K562 (cell line): ENCODE results near the gene HVCN1.

Experiments used
- ATF3 ChIP-seq, 2 experiments: fragments of 450-650 bp in 1 of 2; sonication (generic) in 1 of 2; formaldehyde crosslinking in 1 of 2; IDR thresholded peaks in 1 of 2; conservative IDR thresholded peaks in 1 of 2; 2 replicates each; pipeline versions ENCODE4 v1.6.1 to v1.8.1; 2016 to 2023; ENCODE audit warnings: mild to moderate bottlenecking in 2 of 2, moderate library complexity in 2 of 2, inconsistent platforms in 1 of 2, missing genetic modification reagents in 1 of 2
- CHD4 ChIP-seq: fragments of 200-600 bp; sonication (generic); IDR thresholded peaks from 3 replicates; pipeline ENCODE4 v1.6.1; 2012; ENCODE audit warnings: low read depth, mild to moderate bottlenecking, mixed read lengths, low read length, inconsistent platforms; ENCODE audit not compliant: insufficient read depth, insufficient replicate concordance, poor library complexity, severe bottlenecking
- ERF ChIP-seq: fragments of 450-650 bp; formaldehyde crosslinking; IDR thresholded peaks from 2 replicates; pipeline ENCODE4 v1.4.0; 2020; ENCODE audit warnings: mild to moderate bottlenecking, mixed read lengths
- HNRNPK ChIP-seq: fragments of 200-400 bp; formaldehyde crosslinking; IDR thresholded peaks from one replicate; pipeline ENCODE4 v1.6.1; 2018; ENCODE audit warnings: mild to moderate bottlenecking, low read depth, low read length; ENCODE audit not compliant: poor library complexity, severe bottlenecking
- POLR2A ChIP-seq: fragments of 450-650 bp; conservative IDR thresholded peaks from 2 replicates; pipeline ENCODE4 v1.6.1; 2016
- SIN3B ChIP-seq: fragments of 450-650 bp; IDR thresholded peaks from 2 replicates; pipeline ENCODE4 v1.6.1; 2017; ENCODE audit warnings: low read depth, mild to moderate bottlenecking, moderate library complexity
- TAF1 ChIP-seq: IDR thresholded peaks from 2 replicates; pipeline ENCODE4 v1.6.1; 2011; ENCODE audit warnings: mild to moderate bottlenecking, low read length, moderate library complexity; ENCODE audit not compliant: insufficient read depth, control insufficient read depth, severe bottlenecking; ENCODE audit errors: extremely low read depth
- ZNF639 ChIP-seq, 2 experiments: fragments of 200-800 bp in 1 of 2; sonication (Bioruptor generic) in 1 of 2; sonication (generic) in 1 of 2; formaldehyde crosslinking in 1 of 2; IDR thresholded peaks in 1 of 2; conservative IDR thresholded peaks in 1 of 2; 2 replicates each; pipeline versions ENCODE4 v1.5.0 to v1.6.1; 2016 to 2020; ENCODE audit warnings: missing compliant biosample characterization in 1 of 2, missing genetic modification characterization in 1 of 2, missing genetic modification reagents in 1 of 2
- TF ChIP-seq, protein P1 (sequence below), 3 experiments: IDR thresholded peaks in 2 of 3; conservative IDR thresholded peaks in 1 of 3; 2 replicates each; pipeline ENCODE4 v1.5.1; 2011 to 2012; ENCODE audit warnings: low read length in 3 of 3, mild to moderate bottlenecking in 3 of 3, control low read depth in 2 of 3, improper control_type of control experiment in 1 of 3, inconsistent platforms in 1 of 3, low read depth in 1 of 3, mixed read lengths in 1 of 3, moderate library complexity in 1 of 3; ENCODE audit not compliant: insufficient read depth in 2 of 3
- TF ChIP-seq, protein P2 (sequence below): fragments of 250-450 bp; sonication (Bioruptor Pico); IDR thresholded peaks from 2 replicates; pipeline ENCODE4 v1.4.0; 2020
- TF ChIP-seq, protein P3 (sequence below): fragments of 250-450 bp; sonication (Bioruptor Pico); IDR thresholded peaks from 2 replicates; pipeline ENCODE4 v1.8.0; 2021; ENCODE audit warnings: moderate library complexity, mild to moderate bottlenecking, inconsistent platforms

GRCh38 chr12:110637869-110638441 is 51.0 kb downstream of the HVCN1 start:
- TF ChIP-seq, protein P1, sequence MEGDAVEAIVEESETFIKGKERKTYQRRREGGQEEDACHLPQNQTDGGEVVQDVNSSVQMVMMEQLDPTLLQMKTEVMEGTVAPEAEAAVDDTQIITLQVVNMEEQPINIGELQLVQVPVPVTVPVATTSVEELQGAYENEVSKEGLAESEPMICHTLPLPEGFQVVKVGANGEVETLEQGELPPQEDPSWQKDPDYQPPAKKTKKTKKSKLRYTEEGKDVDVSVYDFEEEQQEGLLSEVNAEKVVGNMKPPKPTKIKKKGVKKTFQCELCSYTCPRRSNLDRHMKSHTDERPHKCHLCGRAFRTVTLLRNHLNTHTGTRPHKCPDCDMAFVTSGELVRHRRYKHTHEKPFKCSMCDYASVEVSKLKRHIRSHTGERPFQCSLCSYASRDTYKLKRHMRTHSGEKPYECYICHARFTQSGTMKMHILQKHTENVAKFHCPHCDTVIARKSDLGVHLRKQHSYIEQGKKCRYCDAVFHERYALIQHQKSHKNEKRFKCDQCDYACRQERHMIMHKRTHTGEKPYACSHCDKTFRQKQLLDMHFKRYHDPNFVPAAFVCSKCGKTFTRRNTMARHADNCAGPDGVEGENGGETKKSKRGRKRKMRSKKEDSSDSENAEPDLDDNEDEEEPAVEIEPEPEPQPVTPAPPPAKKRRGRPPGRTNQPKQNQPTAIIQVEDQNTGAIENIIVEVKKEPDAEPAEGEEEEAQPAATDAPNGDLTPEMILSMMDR (IDR thresholded peaks at IDR 0.05 in 2 of 3, conservative IDR thresholded peaks at IDR 0.05 in 1 of 3; ENCODE audit: insufficient read depth in 2 of 3, low read depth in 1 of 3, low read length in 3 of 3) = no peak
- TF ChIP-seq, protein P2, sequence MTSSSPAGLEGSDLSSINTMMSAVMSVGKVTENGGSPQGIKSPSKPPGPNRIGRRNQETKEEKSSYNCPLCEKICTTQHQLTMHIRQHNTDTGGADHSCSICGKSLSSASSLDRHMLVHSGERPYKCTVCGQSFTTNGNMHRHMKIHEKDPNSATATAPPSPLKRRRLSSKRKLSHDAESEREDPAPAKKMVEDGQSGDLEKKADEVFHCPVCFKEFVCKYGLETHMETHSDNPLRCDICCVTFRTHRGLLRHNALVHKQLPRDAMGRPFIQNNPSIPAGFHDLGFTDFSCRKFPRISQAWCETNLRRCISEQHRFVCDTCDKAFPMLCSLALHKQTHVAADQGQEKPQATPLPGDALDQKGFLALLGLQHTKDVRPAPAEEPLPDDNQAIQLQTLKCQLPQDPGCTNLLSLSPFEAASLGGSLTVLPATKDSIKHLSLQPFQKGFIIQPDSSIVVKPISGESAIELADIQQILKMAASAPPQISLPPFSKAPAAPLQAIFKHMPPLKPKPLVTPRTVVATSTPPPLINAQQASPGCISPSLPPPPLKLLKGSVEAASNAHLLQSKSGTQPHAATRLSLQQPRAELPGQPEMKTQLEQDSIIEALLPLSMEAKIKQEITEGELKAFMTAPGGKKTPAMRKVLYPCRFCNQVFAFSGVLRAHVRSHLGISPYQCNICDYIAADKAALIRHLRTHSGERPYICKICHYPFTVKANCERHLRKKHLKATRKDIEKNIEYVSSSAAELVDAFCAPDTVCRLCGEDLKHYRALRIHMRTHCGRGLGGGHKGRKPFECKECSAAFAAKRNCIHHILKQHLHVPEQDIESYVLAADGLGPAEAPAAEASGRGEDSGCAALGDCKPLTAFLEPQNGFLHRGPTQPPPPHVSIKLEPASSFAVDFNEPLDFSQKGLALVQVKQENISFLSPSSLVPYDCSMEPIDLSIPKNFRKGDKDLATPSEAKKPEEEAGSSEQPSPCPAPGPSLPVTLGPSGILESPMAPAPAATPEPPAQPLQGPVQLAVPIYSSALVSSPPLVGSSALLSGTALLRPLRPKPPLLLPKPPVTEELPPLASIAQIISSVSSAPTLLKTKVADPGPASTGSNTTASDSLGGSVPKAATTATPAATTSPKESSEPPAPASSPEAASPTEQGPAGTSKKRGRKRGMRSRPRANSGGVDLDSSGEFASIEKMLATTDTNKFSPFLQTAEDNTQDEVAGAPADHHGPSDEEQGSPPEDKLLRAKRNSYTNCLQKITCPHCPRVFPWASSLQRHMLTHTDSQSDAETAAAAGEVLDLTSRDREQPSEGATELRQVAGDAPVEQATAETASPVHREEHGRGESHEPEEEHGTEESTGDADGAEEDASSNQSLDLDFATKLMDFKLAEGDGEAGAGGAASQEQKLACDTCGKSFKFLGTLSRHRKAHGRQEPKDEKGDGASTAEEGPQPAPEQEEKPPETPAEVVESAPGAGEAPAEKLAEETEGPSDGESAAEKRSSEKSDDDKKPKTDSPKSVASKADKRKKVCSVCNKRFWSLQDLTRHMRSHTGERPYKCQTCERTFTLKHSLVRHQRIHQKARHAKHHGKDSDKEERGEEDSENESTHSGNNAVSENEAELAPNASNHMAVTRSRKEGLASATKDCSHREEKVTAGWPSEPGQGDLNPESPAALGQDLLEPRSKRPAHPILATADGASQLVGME = no peak
- TF ChIP-seq ATF3 (IDR thresholded peaks at IDR 0.05) (0 out of 2 replicates have a peak, but pooled peaks have one; percentile 10), ATF3 (CRISPR knock-in tag; conservative IDR thresholded peaks at IDR 0.05) (no peak), CHD4 (no peak), HNRNPK (no peak), ERF (CRISPR knock-in tag) (no peak), ZNF639 (CRISPR knock-in tag; conservative IDR thresholded peaks at IDR 0.05 in 1 of 2, IDR thresholded peaks at IDR 0.05 in 1 of 2) (no peak), SIN3B (no peak), POLR2A (no peak), TAF1 (no peak)
- TF ChIP-seq, protein P3, sequence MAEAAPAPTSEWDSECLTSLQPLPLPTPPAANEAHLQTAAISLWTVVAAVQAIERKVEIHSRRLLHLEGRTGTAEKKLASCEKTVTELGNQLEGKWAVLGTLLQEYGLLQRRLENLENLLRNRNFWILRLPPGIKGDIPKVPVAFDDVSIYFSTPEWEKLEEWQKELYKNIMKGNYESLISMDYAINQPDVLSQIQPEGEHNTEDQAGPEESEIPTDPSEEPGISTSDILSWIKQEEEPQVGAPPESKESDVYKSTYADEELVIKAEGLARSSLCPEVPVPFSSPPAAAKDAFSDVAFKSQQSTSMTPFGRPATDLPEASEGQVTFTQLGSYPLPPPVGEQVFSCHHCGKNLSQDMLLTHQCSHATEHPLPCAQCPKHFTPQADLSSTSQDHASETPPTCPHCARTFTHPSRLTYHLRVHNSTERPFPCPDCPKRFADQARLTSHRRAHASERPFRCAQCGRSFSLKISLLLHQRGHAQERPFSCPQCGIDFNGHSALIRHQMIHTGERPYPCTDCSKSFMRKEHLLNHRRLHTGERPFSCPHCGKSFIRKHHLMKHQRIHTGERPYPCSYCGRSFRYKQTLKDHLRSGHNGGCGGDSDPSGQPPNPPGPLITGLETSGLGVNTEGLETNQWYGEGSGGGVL (CRISPR knock-in tag) = no peak
